GM06990 (cell line): Measurements from ENCODE around the gene KIFC3.

ENCODE experiments used
- DNase-seq: peaks from one replicate; pipeline ENCODE4 v3.0.0-alpha.2; 2011; ENCODE audit not compliant: insufficient read length; ENCODE audit errors: extremely low read depth
- H3K27me3 ChIP-seq: replicated peaks from 2 replicates; pipeline ENCODE4 v1.6.0; 2011; ENCODE audit warnings: low read length; ENCODE audit not compliant: control insufficient read depth, insufficient read depth
- H3K36me3 ChIP-seq: 2 replicates; pipeline ENCODE4 v1.5.1; 2011; ENCODE audit warnings: low read length; ENCODE audit not compliant: control insufficient read depth, insufficient read depth
- H3K4me3 ChIP-seq: replicated peaks from 2 replicates; pipeline ENCODE4 v1.5.1; 2011; ENCODE audit warnings: low read depth, mild to moderate bottlenecking, control low read depth, low read length
- TF ChIP-seq, protein P1 (sequence below): IDR thresholded peaks from 2 replicates; pipeline ENCODE4 v1.5.1; 2011; ENCODE audit warnings: low read length, control low read depth, mild to moderate bottlenecking, inconsistent platforms; ENCODE audit not compliant: insufficient read depth, poor library complexity, severe bottlenecking

Gene KIFC3

DNA sequence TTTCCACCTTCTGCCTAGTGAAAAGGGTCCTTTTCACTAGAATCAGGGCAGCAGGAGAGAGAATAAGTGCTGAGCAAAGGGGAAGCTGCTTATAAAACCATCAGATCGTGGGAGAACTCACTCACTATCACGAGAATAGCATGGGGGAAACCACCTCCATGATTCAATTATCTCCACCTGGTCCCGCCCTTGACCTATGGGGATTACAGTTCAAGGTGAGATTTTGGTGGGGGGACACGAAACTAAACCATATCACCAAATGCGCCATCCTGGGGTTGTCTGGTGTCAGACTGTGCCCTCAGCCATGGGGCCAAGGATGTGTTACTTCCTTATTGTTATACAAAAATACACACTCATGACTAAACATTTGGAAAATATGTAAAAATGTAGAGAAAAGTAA is 77.1 kb downstream of the KIFC3 start:
- Histone ChIP-seq H3K27me3 (no peaks in the 10 kb centered on the region), H3K4me3 (no peak overlapping the region), H3K36me3 (no peaks in the 10 kb centered on the region)
- DNase-seq: no peak
- TF ChIP-seq, protein P1, sequence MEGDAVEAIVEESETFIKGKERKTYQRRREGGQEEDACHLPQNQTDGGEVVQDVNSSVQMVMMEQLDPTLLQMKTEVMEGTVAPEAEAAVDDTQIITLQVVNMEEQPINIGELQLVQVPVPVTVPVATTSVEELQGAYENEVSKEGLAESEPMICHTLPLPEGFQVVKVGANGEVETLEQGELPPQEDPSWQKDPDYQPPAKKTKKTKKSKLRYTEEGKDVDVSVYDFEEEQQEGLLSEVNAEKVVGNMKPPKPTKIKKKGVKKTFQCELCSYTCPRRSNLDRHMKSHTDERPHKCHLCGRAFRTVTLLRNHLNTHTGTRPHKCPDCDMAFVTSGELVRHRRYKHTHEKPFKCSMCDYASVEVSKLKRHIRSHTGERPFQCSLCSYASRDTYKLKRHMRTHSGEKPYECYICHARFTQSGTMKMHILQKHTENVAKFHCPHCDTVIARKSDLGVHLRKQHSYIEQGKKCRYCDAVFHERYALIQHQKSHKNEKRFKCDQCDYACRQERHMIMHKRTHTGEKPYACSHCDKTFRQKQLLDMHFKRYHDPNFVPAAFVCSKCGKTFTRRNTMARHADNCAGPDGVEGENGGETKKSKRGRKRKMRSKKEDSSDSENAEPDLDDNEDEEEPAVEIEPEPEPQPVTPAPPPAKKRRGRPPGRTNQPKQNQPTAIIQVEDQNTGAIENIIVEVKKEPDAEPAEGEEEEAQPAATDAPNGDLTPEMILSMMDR: no peak

DNA sequence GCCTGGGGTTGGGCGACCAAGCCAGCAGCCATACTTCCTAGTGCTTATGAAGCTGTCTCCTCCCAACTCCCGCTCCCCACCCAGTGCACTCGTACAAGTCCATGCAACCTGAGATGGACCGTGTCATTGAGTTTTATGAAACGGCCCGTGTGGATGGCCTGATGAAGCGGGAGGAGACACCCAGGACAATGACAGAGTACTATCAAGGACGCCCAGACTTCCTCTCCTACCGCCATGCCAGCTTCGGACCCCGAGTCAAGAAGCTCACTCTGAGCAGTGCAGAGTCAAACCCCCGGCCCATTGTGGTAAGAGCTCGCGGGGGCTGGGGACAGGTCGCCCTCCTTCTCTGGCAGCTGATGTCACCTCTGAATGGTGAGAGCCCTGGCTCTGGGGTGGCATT is 77.8 kb downstream of the KIFC3 start:
- no peak for DNase-seq
- H3K36me3 ChIP-seq: no peaks in the 10 kb centered on the region
- H3K27me3 ChIP-seq: no peaks in the 10 kb centered on the region
- TF ChIP-seq, protein P1: no peak
- H3K4me3 ChIP-seq: no peak overlapping the region

DNA sequence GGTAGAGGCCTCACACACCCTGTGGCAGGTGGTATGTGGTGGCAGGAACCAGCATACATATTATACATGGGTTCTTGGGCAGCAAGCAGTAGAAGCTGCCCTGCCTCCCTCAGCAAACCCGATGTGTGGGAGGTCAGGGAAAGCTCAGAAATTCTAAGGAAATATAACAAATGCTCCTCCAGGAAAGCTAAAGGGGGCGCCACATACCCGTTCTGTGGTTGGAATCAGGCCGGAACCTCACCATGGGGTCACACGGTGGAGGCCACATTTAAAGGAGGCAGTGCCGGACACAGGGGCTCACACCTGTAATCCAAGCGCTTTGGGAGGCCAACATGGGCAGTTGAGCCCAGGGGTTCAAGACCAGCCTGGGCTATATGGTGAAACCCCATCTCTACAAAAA is 79.1 kb downstream of the KIFC3 start:
- H3K36me3 ChIP-seq: no peaks in the 10 kb centered on the region
- no peaks in the 10 kb centered on the region for H3K27me3 ChIP-seq
- TF ChIP-seq, protein P1: peak; percentile 5
- no peak overlapping the region for H3K4me3 ChIP-seq
- DNase-seq: no peak

DNA sequence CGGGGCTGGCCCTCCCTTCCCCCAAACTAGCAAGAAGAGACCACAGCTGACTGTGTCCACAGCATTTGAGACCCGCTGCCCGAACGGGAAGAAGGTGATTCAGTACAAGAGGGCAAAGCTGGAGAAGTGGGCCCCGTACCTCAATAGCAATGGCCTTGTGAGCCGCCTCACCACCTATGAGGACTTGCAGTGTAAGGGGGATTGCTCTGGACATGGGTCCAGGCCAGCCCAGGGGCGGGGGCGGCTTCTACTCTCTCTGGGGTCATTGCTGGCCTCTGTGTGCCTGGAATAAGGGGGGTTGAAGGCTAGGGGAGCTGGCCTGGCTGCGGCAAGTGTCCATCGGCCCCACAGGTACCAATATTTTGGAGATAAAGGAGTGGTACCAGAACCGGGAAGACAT is 79.6 kb downstream of the KIFC3 start:
- Histone ChIP-seq H3K4me3 (no peak overlapping the region), H3K27me3 (no peaks in the 10 kb centered on the region), H3K36me3 (no peaks in the 10 kb centered on the region)
- TF ChIP-seq, protein P1: no peak
- no peak for DNase-seq

DNA sequence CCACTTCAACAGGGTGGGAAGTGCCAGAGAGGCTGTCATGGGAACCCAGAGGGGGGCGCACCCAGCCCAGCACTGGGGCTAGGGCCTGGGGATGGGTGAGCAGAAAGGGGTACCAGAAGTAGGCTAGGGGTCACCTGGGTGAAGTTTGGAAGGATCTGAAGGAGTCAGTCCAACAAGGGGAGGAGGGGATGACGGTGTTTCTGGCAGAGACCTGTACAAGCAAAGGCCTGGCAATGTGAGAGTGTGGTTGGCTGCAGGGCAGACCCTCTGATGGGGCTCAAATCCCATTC is 80.1 kb downstream of the KIFC3 start:
- Histone ChIP-seq H3K4me3 (no peak overlapping the region), H3K36me3 (no peaks in the 10 kb centered on the region), H3K27me3 (no peaks in the 10 kb centered on the region)
- TF ChIP-seq, protein P1: no peak
- no peak for DNase-seq
